Measurements from ENCODE around the gene FOXN3. TPM values are rescaled to one million over a fixed set of nuclear protein-coding genes. Genes with fewer than 3 reads are reported as not detected.

The FOXN3 gene
- total and polyA plus RNA-seq, 10 of the 15 experiments (the other 5 are each of a cell fraction or from before 2014, with no cell fraction given) = 4.5 to 68.9 (median 29.7) TPM

DNA sequence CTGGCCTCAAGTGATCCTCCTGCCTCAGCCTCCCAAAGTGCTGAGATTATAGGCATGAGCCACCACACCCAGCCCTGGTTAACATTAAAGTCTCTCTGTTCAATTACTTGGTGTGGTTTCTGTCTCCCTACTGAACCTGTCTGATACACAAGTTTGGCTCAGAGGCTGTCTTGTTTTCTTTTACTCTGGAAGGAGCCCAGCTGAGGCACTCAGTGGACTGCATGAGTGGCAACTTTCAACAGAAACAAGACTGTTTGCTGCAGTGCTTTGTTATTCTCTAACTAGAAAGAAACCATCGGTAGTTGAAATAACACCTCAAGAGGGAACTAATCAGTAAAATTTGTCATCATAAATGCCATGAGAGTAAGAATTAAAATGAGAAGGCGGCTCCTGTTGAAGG, 238.7 kb downstream of the FOXN3 start:
- Histone ChIP-seq H3K27me3 (replicated peaks in 1 of 2; ENCODE audit: control insufficient read depth in 2 of 2, insufficient read depth in 2 of 2, low read length in 1 of 2) (no peaks in the 10 kb centered on the region), H2AFZ (ENCODE audit: control insufficient read depth, low read depth, low read length) (no peak overlapping the region), H3K4me3 (no peak overlapping the region), H4K20me1 (ENCODE audit: control insufficient read depth, insufficient read depth) (no peaks in the 10 kb centered on the region), H3K9ac (ENCODE audit: control insufficient read depth, insufficient read depth, low read length) (no peak overlapping the region), H3K9me3 (replicated peaks; ENCODE audit: control insufficient read depth, insufficient read depth, low read length) (no peaks in the 10 kb centered on the region; the same call in 2 of the 3 replicates), H3K36me3 (ENCODE audit: control insufficient read depth in 2 of 2, insufficient read depth in 2 of 2, low read length in 1 of 2) (no peaks in the 10 kb centered on the region; a peak in 2 of 4 replicates), H3K27ac (ENCODE audit: control insufficient read depth, insufficient read depth) (no peak overlapping the region), H3K4me2 (ENCODE audit: control insufficient read depth, insufficient read depth) (no peak overlapping the region), H3K79me2 (ENCODE audit: control insufficient read depth, insufficient read depth, low read length) (no peaks in the 10 kb centered on the region), H3K4me1 (ENCODE audit: control insufficient read depth, insufficient read depth, low read length) (peaks cover 8% of the 10 kb centered on the region)
- WGBS (ENCODE audit: insufficient coverage, insufficient replicate concordance, low lambda C conversion rate, missing lambda C conversion rate) = 94% methylated on average over 2 of the region's 2 CpGs
- in situ Hi-C loops (cut with MboI) = loop anchor here (5.0 kb wide), 1 partner anchor 739 kb away; no protein-coding TSS in a partner anchor
- ChIA-PET POLR2A (no interaction called here), SMC1A (ENCODE audit: uncharacterized antibody, unreplicated experiment) (interaction anchor here (0.8 to 6.2 kb wide), 16 partner anchors 7 to 735 kb away, joined by 3 to 36 read pairs (median 4); no protein-coding TSS in a partner anchor), RAD21 (ENCODE audit: unreplicated experiment) (interaction anchor here (0.7 to 4.2 kb wide), 13 partner anchors 13 to 588 kb away, joined by 3 to 31 read pairs (median 4); no protein-coding TSS in a partner anchor), CTCF (interaction anchor here (0.7 to 3.0 kb wide), 21 partner anchors 9 to 736 kb away, joined by 3 to 31 read pairs (median 4); no protein-coding TSS in a partner anchor)
- intact Hi-C loops (cut with micrococcal nuclease; ENCODE audit: unreplicated experiment) = loop anchor here (5.0 to 10.0 kb wide), 4 partner anchors 156 to 589 kb away; no protein-coding TSS in a partner anchor
- ATAC-seq = no peak
- TF ChIP-seq KLF5 (IDR thresholded peaks at IDR 0.05; ENCODE audit: partially characterized antibody) (no peak), MTA3 (IDR thresholded peaks at IDR 0.05; ENCODE audit: borderline replicate concordance, low read length) (no peak), TARDBP (IDR thresholded peaks at IDR 0.05; ENCODE audit: borderline replicate concordance) (no peak), RUNX3 (IDR thresholded peaks at IDR 0.05; ENCODE audit: low read length) (no peak), EED (IDR thresholded peaks at IDR 0.05; ENCODE audit: low read depth) (no peak), PML (IDR thresholded peaks at IDR 0.05; ENCODE audit: low read length) (no peak), ZNF207 (IDR thresholded peaks at IDR 0.05; ENCODE audit: borderline replicate concordance) (no peak), IRF4 (IDR thresholded peaks at IDR 0.05; ENCODE audit: low read depth, low read length) (no peak)
- TF ChIP-seq, protein P1, sequence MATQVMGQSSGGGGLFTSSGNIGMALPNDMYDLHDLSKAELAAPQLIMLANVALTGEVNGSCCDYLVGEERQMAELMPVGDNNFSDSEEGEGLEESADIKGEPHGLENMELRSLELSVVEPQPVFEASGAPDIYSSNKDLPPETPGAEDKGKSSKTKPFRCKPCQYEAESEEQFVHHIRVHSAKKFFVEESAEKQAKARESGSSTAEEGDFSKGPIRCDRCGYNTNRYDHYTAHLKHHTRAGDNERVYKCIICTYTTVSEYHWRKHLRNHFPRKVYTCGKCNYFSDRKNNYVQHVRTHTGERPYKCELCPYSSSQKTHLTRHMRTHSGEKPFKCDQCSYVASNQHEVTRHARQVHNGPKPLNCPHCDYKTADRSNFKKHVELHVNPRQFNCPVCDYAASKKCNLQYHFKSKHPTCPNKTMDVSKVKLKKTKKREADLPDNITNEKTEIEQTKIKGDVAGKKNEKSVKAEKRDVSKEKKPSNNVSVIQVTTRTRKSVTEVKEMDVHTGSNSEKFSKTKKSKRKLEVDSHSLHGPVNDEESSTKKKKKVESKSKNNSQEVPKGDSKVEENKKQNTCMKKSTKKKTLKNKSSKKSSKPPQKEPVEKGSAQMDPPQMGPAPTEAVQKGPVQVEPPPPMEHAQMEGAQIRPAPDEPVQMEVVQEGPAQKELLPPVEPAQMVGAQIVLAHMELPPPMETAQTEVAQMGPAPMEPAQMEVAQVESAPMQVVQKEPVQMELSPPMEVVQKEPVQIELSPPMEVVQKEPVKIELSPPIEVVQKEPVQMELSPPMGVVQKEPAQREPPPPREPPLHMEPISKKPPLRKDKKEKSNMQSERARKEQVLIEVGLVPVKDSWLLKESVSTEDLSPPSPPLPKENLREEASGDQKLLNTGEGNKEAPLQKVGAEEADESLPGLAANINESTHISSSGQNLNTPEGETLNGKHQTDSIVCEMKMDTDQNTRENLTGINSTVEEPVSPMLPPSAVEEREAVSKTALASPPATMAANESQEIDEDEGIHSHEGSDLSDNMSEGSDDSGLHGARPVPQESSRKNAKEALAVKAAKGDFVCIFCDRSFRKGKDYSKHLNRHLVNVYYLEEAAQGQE (IDR thresholded peaks at IDR 0.05; ENCODE audit: low read depth, low read length) = no peak
- TF ChIP-seq, protein P2, sequence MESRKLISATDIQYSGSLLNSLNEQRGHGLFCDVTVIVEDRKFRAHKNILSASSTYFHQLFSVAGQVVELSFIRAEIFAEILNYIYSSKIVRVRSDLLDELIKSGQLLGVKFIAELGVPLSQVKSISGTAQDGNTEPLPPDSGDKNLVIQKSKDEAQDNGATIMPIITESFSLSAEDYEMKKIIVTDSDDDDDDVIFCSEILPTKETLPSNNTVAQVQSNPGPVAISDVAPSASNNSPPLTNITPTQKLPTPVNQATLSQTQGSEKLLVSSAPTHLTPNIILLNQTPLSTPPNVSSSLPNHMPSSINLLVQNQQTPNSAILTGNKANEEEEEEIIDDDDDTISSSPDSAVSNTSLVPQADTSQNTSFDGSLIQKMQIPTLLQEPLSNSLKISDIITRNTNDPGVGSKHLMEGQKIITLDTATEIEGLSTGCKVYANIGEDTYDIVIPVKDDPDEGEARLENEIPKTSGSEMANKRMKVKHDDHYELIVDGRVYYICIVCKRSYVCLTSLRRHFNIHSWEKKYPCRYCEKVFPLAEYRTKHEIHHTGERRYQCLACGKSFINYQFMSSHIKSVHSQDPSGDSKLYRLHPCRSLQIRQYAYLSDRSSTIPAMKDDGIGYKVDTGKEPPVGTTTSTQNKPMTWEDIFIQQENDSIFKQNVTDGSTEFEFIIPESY (IDR thresholded peaks at IDR 0.05) = no peak
- TF ChIP-seq, protein P3, sequence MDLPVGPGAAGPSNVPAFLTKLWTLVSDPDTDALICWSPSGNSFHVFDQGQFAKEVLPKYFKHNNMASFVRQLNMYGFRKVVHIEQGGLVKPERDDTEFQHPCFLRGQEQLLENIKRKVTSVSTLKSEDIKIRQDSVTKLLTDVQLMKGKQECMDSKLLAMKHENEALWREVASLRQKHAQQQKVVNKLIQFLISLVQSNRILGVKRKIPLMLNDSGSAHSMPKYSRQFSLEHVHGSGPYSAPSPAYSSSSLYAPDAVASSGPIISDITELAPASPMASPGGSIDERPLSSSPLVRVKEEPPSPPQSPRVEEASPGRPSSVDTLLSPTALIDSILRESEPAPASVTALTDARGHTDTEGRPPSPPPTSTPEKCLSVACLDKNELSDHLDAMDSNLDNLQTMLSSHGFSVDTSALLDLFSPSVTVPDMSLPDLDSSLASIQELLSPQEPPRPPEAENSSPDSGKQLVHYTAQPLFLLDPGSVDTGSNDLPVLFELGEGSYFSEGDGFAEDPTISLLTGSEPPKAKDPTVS (IDR thresholded peaks at IDR 0.05; ENCODE audit: low read depth, low read length) = no peak
- FAIRE-seq = no peak
- DNase-seq (ENCODE audit: low read depth, low spot score) = no peak
- no TSS peak for BruUV-seq (replicated peaks)
